Osteoblast (primary cell): ENCODE measurements around the gene TNIK. TPM values are rescaled to one million over a fixed set of nuclear protein-coding genes. Genes with fewer than 3 reads are reported as not detected.
A peak's percentile ranks its signal among the peaks of the same experiment; 100 is the strongest.

ENCODE experiments used
- DNase-seq: peaks from one replicate; pipeline ENCODE4 v3.0.0; 2011; ENCODE audit warnings: low spot score, mixed read lengths; ENCODE audit not compliant: insufficient read length; ENCODE audit errors: missing footprints
- H2AFZ ChIP-seq: 2 replicates; pipeline ENCODE4 v1.6.0; 2011; ENCODE audit warnings: mild to moderate bottlenecking, low read length
- H3K27ac ChIP-seq: 2 replicates; pipeline ENCODE4 v1.5.1; 2011; ENCODE audit warnings: mild to moderate bottlenecking, low read depth, low read length, moderate library complexity
- H3K27me3 ChIP-seq: 2 replicates; pipeline ENCODE4 v1.6.0; 2012; ENCODE audit warnings: mild to moderate bottlenecking, control low read depth, inconsistent platforms, low read length, moderate library complexity; ENCODE audit not compliant: insufficient read depth
- H3K36me3 ChIP-seq: 2 replicates; pipeline ENCODE4 v1.5.1; 2011; ENCODE audit warnings: mild to moderate bottlenecking, low read length, control low read depth, moderate library complexity; ENCODE audit not compliant: insufficient read depth
- H3K4me1 ChIP-seq: 2 replicates; pipeline ENCODE4 v1.5.1; 2011; ENCODE audit warnings: mild to moderate bottlenecking, low read length, control low read depth, moderate library complexity; ENCODE audit not compliant: insufficient read depth
- H3K4me2 ChIP-seq: 2 replicates; pipeline ENCODE4 v1.6.0; 2011; ENCODE audit warnings: mild to moderate bottlenecking, low read length; ENCODE audit not compliant: insufficient read depth
- H3K4me3 ChIP-seq: fragments of 200-600 bp; sonication (generic); 3 replicates; pipeline ENCODE4 v1.5.1; 2012; ENCODE audit warnings: mild to moderate bottlenecking, low read length, inconsistent platforms; ENCODE audit not compliant: insufficient read depth
- H3K79me2 ChIP-seq: 2 replicates; pipeline ENCODE4 v1.6.0; 2012; ENCODE audit warnings: mild to moderate bottlenecking, low read length, control low read depth, inconsistent platforms; ENCODE audit not compliant: insufficient read depth
- H3K9me3 ChIP-seq: 2 replicates; pipeline ENCODE4 v1.5.1; 2011; ENCODE audit warnings: low read depth, low read length, control low read depth
- H4K20me1 ChIP-seq: 2 replicates; pipeline ENCODE4 v1.6.0; 2012; ENCODE audit warnings: mild to moderate bottlenecking, low read length, control low read depth; ENCODE audit not compliant: insufficient read depth
- CTCF ChIP-seq: IDR thresholded peaks from 2 replicates; pipeline ENCODE4 v1.5.1; 2011; ENCODE audit warnings: mild to moderate bottlenecking, low read depth, low read length, moderate library complexity; ENCODE audit errors: extremely low read depth
- total RNA-seq: library from RNA; depleted of rRNA; stranded (reverse); fragments of >200 nt; gene quantifications from 2 replicates; pipeline ENCODE4 v1.2.3, GENCODE V29; 2012

The TNIK gene
- total RNA-seq, 1 donor, result 7.6 TPM

- H3K79me2 ChIP-seq, result no peaks in the 10 kb centered on the region
- peak; percentile 74 for DNase-seq
- peaks cover 85% of the 10 kb centered on the region for H3K27me3 ChIP-seq
- H3K4me2 ChIP-seq, result peak overlapping the region; percentile 86
- H2AFZ ChIP-seq, result peak overlapping the region; percentile 81
- no peaks in the 10 kb centered on the region for H3K36me3 ChIP-seq
- no peak for TF ChIP-seq CTCF
- H3K9me3 ChIP-seq, result no peaks in the 10 kb centered on the region
- peaks cover 21% of the 10 kb centered on the region for H3K4me1 ChIP-seq
- H3K4me3 ChIP-seq, result peak overlapping the region; percentile 70
- no peaks in the 10 kb centered on the region for H4K20me1 ChIP-seq
- H3K27ac ChIP-seq, result no peak overlapping the region
Measured at GRCh38 chr3:171460725-171461524, 720 bp upstream of the TNIK start.

- Histone ChIP-seq H4K20me1 (no peaks in the 10 kb centered on the region), H3K9me3 (no peaks in the 10 kb centered on the region), H3K79me2 (no peaks in the 10 kb centered on the region), H3K4me3 (peak overlapping the region; percentile 70), H3K36me3 (no peaks in the 10 kb centered on the region), H3K4me1 (peaks cover 21% of the 10 kb centered on the region), H3K4me2 (peak overlapping the region; percentile 86), H2AFZ (no peak overlapping the region), H3K27ac (no peak overlapping the region), H3K27me3 (peaks cover 90% of the 10 kb centered on the region)
- DNase-seq, result no peak
- no peak for TF ChIP-seq CTCF
Measured at GRCh38 chr3:171459137-171459941, 866 bp downstream of the TNIK start.

DNA sequence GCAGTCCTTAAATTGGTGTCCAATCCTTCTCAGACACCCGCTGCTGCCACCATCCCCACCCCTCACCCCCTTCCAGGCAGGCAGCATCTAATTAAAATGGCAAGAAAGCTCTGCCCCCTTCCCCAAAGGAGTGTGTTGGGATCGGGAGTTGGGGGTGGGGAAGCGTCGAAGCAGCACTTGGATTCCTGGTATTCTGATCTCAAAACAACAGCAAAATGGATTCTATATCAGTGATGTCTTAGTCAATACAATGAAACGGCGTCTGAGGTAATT, 1.4 kb downstream of the TNIK start:
- Histone ChIP-seq H3K4me3 (peak overlapping the region; percentile 70), H3K4me1 (peaks cover 21% of the 10 kb centered on the region), H3K4me2 (peak overlapping the region; percentile 86), H2AFZ (peak overlapping the region; percentile 15), H3K9me3 (no peaks in the 10 kb centered on the region), H3K27me3 (peaks cover 90% of the 10 kb centered on the region), H3K79me2 (no peaks in the 10 kb centered on the region), H3K36me3 (no peaks in the 10 kb centered on the region), H3K27ac (no peak overlapping the region), H4K20me1 (no peaks in the 10 kb centered on the region)
- no peak for TF ChIP-seq CTCF
- no peak for DNase-seq

DNA sequence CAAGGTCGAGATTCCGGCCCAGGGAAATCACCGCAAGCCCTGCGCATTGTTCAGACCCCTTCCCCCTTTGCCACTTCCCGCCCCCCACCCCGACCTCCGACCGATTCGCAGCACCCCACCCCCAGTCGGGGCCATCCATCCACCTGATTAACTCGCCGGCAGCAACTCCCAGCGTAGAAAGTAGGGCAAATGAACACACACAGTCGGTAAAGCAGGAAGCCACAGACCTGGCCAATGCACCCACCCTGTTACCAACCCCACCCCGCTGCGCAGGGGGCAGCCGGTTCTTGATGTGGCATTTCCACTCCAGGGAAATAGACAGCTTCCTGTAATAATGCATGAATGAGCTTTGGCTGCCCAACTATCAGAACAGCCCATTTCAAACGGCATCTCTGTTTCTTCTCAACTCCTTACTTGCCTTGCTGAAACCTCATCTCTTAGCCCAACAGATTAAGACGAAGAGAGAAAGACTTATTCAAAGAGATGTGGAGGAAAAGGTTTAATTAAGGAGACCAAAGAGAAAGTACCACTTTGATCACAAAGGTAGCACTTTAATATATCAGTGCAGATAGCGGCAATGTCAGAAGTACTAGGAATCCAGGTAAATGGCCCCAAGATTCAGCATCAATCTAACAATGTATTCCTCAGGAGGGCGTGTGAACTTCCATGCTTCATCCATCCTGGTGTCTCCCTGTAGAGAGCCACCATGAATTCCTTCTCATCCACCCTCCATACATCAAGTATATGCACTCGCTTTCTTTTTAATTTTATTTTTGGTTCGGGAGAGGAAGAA, 1.9 kb downstream of the TNIK start:
- peak overlapping the region; percentile 86 for H3K4me2 ChIP-seq
- TF ChIP-seq CTCF, result no peak
- H3K4me3 ChIP-seq, result peak overlapping the region; percentile 70

More for the DNA sequence above, 1.9 kb downstream of the TNIK start:
- H4K20me1 ChIP-seq, result no peaks in the 10 kb centered on the region
- H2AFZ ChIP-seq, result peak overlapping the region; percentile 15
- no peak for DNase-seq
- H3K9me3 ChIP-seq, result no peaks in the 10 kb centered on the region
- peaks cover 21% of the 10 kb centered on the region for H3K4me1 ChIP-seq
- peaks cover 87% of the 10 kb centered on the region for H3K27me3 ChIP-seq
- no peaks in the 10 kb centered on the region for H3K36me3 ChIP-seq
- H3K79me2 ChIP-seq, result no peaks in the 10 kb centered on the region
- no peak overlapping the region for H3K27ac ChIP-seq
